GM19467 (cell line): ENCODE results near the gene PLEKHJ1.

Source experiments
- ATAC-seq: cut with Tn5 transposase; IDR thresholded peaks from one replicate; pipeline ENCODE4 v1.9.1; 2021; ENCODE audit warnings: mild to moderate bottlenecking, moderate library complexity; ENCODE audit not compliant: unreplicated experiment

The PLEKHJ1 gene

DNA sequence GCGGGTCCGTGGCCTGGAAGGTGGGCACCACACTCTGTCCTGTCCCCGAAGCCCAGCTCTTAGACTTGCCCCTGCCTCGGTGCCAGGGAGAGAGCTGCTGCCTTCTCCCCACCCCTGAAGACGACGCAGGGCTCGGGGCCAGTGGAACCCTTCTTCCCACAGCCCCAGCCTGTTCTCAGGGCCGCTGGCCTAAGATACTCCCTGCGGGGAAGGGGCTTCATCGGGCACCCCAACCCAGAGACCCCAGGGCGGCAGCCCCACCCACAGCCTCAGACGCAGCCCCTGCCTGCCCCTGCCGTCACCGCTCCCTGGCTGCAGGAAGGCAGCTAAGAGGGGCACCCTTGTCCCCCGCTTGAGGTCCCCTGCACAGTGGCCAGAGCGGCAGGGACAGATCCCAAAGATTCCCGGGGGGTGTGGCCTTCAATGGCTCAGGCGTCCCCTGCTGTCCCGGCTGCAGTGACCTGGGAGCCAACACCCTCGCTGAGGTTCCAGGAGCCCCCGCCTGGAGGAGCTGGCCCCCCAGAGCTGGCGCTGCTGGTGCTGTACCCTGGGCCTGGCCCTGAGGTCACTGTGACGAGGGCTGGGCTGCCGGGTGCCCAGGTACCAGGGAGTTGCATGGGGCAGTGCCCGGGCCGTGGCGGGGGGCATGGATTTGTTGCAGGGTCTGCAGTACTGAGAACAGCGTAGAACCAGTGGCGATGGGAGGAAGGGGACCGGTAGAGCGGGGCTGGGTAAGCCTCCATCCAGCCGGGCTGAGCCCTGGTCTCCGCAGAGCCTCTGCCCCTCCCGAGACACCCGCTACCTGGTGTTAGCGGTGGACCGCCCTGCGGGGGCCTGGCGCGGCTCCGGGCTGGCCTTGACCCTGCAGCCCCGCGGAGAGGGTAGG, 14.0 kb upstream of the PLEKHJ1 start:
- no peak for ATAC-seq

DNA sequence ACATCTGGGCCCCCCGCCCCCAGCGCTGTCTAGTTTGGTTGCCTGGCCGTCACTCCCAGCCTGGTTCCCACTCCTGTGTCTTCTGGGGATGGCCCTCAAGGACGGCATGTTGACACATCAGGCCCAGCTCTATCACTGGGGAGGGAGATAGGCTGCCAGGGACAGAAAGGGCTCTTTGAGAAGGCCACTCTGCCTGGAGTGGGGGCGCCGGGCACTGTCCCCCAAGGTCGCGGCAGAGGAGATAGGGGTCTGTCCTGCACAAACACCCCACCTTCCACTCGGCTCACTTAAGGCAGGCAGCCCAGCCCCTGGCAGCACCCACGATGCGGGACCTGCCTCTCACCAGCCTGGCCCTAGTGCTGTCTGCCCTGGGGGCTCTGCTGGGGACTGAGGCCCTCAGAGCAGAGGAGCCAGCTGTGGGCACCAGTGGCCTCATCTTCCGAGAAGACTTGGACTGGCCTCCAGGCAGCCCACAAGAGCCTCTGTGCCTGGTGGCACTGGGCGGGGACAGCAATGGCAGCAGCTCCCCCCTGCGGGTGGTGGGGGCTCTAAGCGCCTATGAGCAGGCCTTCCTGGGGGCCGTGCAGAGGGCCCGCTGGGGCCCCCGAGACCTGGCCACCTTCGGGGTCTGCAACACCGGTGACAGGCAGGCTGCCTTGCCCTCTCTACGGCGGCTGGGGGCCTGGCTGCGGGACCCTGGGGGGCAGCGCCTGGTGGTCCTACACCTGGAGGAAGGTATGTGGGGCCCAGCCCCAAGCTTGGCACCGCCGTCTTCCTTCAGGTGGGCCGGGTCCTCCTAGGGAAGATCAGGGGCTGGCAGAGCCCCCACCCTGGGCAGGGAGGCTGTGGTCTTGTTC, 13.1 kb upstream of the PLEKHJ1 start, which contains the start of gene AMH:
TSS of gene AMH (plus strand) at position 314 of the 857 bp plus-strand sequence. CDS start at position 324, 10 bp downstream.
- ATAC-seq: no peak

DNA sequence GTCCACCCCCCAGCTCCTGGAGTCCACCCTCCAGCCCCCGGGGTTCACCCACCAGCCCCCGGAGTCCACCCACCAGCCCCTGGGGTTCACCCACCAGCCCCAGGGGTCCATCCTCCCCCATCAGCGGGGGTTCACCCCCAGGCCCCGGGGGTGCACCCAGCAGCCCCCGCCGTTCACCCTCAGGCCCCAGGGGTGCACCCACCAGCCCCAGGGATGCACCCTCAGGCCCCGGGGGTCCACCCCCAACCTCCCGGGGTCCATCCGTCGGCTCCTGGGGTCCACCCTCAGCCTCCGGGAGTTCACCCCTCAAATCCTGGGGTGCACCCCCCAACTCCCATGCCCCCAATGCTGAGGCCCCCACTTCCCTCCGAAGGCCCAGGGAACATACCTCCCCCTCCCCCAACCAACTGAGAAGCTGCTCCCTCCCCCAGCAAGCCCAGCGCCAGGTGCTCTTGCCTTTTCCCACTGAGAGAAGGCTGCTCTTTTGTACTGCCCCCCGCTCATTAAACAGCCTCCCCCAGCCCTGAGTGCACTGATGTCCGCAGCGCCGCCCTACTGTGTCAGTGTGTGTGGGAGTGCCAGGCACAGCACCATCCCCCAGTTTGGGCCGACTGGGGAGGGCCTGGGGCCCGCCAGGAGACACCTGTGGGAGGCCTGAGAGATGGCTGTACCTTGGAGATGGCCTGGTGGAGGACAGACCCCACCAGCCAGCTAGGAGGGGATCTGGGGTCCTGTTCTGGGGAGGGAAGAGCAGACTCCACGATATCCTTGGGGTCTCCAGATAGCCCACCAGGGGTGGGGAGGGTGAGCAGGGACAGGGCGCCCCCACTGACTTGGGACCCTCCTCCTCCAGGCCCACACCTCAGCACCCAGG, 12.2 kb upstream of the PLEKHJ1 start:
- no peak for ATAC-seq

GRCh38 chr19:2247433-2248101, 11.4 kb upstream of the PLEKHJ1 start:
- ATAC-seq: no peak

DNA sequence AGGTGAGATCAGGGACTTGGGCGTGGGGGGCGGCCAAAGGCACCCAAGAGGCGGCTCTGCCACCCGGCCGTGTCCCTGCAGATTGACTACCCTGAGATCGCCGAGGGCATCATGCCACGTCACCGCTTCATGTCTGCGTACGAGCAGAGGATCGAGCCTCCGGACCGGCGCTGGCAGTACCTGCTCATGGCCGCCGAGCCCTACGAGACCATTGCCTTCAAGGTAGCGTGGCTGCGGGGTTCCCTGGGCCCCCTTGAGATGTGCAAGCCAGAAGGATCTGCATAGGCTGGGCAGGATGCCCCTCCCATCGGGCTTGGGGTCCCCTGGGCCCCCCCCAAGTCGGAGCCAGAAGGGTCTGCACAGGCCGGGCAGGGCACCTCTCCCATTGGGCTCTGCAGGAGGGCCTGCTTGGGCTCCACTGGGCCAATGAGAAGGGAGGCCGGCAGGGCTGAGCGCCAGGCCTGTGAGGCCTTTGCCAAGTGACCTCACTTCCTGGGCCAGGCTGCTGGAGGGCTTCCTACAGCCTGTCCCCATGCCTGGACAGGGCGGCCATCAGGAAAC, 10.8 kb upstream of the PLEKHJ1 start:
- ATAC-seq: no peak

GRCh38 chr19:2246014-2246620, 10.0 kb upstream of the PLEKHJ1 start:
- ATAC-seq: no peak

DNA sequence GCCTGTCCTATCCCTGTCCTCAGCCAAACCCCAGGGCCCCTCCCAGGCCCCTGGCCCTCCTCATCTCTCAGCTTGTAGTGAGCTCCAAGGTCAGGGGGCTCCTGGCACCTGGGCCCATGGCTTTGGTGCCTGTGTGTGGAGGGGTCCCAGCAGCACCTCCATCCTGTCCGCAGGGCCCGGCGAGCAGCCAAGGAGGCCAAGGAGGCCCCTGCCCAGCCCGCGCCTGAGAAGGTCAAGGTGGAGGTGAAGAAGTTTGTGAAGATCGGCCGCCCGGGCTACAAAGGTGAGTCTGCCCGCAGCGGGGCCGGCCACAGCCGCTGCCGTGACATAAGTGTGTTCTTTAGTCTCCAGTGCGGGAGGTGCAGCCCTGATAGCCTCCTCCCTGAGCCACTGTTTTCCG, 9.1 kb upstream of the PLEKHJ1 start:
- ATAC-seq: no peak

- ATAC-seq: no peak
Measured at GRCh38 chr19:2244486-2244885, 8.4 kb upstream of the PLEKHJ1 start.

- no peak for ATAC-seq
Measured at GRCh38 chr19:2244125-2244411, 7.9 kb upstream of the PLEKHJ1 start.

DNA sequence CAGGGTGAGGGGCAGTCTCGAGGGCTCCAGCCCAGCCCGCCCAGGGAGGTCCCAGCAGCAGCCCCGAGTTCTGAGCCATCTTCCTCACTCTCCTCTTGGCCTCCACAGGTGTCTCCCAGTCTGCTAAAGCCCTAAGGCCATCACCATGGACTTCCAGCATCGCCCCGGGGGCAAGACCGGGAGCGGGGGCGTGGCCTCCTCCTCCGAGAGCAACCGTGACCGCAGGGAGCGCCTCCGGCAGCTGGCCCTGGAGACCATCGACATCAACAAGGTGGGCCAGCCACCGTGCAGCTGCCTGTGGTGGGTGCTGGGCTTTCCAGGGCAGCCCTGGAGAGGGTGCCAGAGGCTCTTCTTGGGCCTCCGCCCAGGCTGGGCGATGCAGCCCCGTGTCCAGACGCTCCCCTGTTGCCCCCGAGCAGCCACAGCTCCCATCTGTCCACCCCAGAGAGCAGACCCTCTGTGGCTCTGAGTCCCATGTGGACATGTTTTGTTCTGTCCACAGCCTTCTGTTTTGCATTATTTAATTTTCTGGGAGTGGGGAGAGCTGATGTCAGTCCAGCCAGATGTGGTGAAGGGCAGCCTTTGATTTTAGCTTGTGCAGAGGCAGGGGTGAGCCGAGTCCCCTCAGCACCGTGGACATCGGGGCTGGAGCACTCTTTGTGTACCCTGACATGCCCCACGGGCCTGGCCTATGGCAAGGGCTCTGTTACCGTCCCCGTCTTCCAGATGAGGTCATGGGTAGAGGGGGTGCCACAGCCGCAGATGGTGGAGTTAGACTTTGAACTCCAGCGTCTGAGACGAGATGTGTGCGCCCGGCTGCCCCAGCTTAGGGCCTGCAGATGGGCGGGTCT, 7.4 kb upstream of the PLEKHJ1 start:
- no peak for ATAC-seq

- ATAC-seq: no peak
Measured at GRCh38 chr19:2242816-2243215, 6.7 kb upstream of the PLEKHJ1 start.

GRCh38 chr19:2242092-2242537, 6.0 kb upstream of the PLEKHJ1 start:
- no peak for ATAC-seq

- no peak for ATAC-seq
Measured at GRCh38 chr19:2240881-2241760, 5.0 kb upstream of the PLEKHJ1 start.

DNA sequence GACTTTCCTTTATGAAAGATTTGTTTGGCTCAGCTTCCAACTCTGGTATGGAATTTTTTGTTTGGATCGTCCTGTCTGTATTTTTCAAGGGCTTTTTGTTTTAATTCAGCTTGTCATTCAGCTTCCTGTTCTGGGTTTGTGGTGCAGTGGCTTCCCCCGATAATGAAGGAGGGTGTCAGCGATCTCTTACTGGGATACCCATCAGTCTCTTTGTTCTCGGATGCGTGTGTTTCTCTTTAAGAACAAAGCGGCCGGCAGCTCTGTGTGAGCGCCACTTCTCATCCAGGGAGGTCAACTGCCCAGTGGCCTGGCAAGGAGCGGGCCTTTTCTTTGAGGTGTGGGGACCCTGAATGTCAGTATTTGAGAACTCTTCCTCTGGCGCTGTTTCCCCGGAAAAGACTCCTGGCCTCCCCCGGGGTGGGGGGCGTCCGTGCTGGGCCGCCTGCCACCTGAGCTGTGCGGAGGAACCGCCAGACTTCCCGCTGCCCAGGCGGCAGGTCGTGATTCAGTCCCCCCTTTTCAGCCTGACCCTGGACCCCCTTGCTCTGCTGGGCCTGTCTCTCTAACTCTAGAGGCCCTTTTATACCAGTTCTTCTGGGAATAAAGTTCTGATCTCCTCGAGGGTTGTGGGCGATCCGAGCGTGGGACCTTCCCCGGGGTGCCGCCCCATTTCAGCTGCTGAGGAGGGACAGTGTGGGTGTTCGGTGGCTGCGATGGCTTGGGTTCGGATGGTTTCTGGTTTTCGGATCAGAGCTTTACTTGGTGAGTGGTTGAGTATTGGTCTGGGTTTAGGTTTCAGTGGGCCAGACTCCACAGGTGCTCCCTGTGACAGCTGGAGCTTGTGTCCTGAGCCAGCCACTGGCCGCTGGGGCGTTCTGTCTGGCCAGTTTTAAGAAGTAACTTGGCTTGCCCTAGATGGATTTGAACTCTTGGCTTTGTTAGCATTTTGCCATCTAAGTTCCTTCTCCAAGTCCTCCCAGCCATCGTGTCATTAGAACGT, 3.9 kb upstream of the PLEKHJ1 start:
- ATAC-seq: no peak

- ATAC-seq: no peak
Measured at GRCh38 chr19:2239173-2239572, 3.0 kb upstream of the PLEKHJ1 start.

DNA sequence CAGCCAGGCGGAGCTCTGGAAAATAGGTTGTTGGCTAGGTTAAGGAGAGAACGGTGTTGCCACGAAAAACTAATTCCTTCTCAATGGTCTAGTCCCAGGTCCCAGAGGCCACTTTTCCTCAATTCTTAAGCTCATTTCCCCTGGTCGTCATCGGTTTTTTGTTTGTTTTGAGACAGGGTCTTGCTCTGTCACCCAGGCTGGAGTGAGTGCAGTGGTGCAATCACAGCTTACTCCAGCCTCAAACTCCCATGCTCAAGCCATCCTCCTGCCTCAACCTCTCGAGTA, 1.7 kb upstream of the PLEKHJ1 start:
- ATAC-seq: no peak
